Right lobe of liver (tissue), 6 donors: ENCODE measurements around the gene PRSS37. TPM values are rescaled to one million over a fixed set of nuclear protein-coding genes. Genes with fewer than 3 reads are reported as not detected.

ENCODE experiments used
- ATAC-seq, 4 donors: fragments of 200-7000 bp; cut with Tn5 transposase; one replicate each; pipeline ENCODE4 v1.9.1; 2020; ENCODE audit warnings: mild to moderate bottlenecking in 4 of 4, moderate library complexity in 4 of 4
- DNase-seq, 3 donors: peaks; one replicate each; pipeline ENCODE4 v3.0.0-alpha.2; 2020
- H3K27ac ChIP-seq, 3 donors: fragments of 200-600 bp; one replicate each; pipeline ENCODE4 v1.8.0; 2022
- H3K27me3 ChIP-seq, 2 donors: fragments of 200-600 bp; one replicate each; pipeline ENCODE4 v1.8.0; 2022
- H3K36me3 ChIP-seq, 4 donors: fragments of 200-600 bp; sonication (generic) in 1 of 4; one replicate each; pipeline versions ENCODE4 v1.5.1 to v1.8.0; 2017 to 2022; ENCODE audit warnings: control low read depth in 1 of 4
- H3K4me1 ChIP-seq, 4 donors: fragments of 200-600 bp; sonication (generic) in 1 of 4; one replicate each; pipeline versions ENCODE4 v1.5.1 to v1.8.0; 2017 to 2022; ENCODE audit warnings: control low read depth in 1 of 4
- H3K4me3 ChIP-seq, 3 donors: fragments of 200-600 bp; one replicate each; pipeline ENCODE4 v1.8.0; 2022
- H3K9me3 ChIP-seq, 4 donors: fragments of 200-600 bp; sonication (generic) in 1 of 4; one replicate each; pipeline versions ENCODE4 v1.5.1 to v1.8.0; 2017 to 2022; ENCODE audit warnings: control low read depth in 1 of 4
- POLR2A ChIP-seq: fragments of 450-650 bp; IDR thresholded peaks from one replicate; pipeline ENCODE4 v1.6.1; 2017; ENCODE audit warnings: antibody characterized with exemption, mild to moderate bottlenecking
- WGBS: methylation state at CpG from one replicate; pipeline ENCODE4 v1.1.6; 2018; ENCODE audit warnings: low coverage, low lambda C conversion rate; ENCODE audit not compliant: insufficient coverage; ENCODE audit errors: missing lambda C conversion rate; 5-methylcytosine and 5-hydroxymethylcytosine counted together
- intact Hi-C, 2 donors: fragments of 100-400 bp; cut with DNase I; formaldehyde crosslinking; loops; one replicate each; pipeline versions ENCODE4 v1.11.2 to v1.14.1; 2022
- total RNA-seq, 6 experiments: library from RNA; depleted of rRNA in 2 of 6; stranded (reverse); fragments of >200 nt in 2 of 6; fragmentation: NEBNext Ultra II Directional in 3 of 6; extraction: Animal tissue kit (Norgen Biotek cat#: 25700) in 3 of 6; gene quantifications; one replicate each; pipeline versions ENCODE4 v1.1.0 to v1.2.4, GENCODE V29; 2016 to 2023
- TF ChIP-seq, protein P1 (sequence below), 4 donors: fragments of 200-600 bp in 3 of 4; fragments of 450-650 bp in 1 of 4; IDR thresholded peaks; one replicate each; pipeline versions ENCODE4 v1.5.1 to v1.8.0; 2016 to 2022; ENCODE audit warnings: antibody characterized with exemption in 4 of 4, mild to moderate bottlenecking in 2 of 4
- donor health status: DM: no; HTN: yes; CAD: no.
- donor health status: DM: no; HTN: no; CAD: no.
- donor health status: DM: no; HTN: no; CAD: no.
- donor health status: DM: no; HTN: yes; CAD: no.
- donor health status: DM: no; HTN: yes; CAD: no.

PRSS37 gene
- total RNA-seq, 6 experiments from 2014 or later: not detected

DNA sequence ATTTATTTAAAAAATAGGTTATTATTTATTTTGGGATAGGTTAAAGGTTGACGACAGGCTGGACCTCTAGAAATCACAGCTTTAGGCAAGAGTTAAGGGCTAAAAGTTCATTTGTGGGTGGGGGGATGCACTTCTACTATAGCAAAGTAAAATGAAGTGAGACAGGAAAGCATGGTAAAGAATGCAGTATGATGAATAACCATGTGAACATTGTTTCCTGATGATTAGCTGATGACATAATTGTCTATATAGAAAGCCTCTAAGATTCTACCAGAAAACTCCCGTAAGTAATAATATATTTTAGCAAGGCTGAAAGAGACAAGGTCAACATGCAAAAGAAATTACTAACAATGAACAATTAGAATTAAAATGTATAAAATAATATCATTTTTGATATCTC, 25.7 kb upstream of the PRSS37 start:
- Histone ChIP-seq H3K4me1 (no peaks in the 10 kb centered on the region), H3K9me3 (no peaks in the 10 kb centered on the region), H3K27me3 (no peaks in the 10 kb centered on the region), H3K4me3 (no peak overlapping the region), H3K36me3 (no peaks in the 10 kb centered on the region), H3K27ac (no peak overlapping the region)
- DNase-seq: no peak
- no peak for ATAC-seq
- 53% methylated on average over 2 of the region's 2 CpGs for WGBS
- no peak for TF ChIP-seq POLR2A
- TF ChIP-seq, protein P1, sequence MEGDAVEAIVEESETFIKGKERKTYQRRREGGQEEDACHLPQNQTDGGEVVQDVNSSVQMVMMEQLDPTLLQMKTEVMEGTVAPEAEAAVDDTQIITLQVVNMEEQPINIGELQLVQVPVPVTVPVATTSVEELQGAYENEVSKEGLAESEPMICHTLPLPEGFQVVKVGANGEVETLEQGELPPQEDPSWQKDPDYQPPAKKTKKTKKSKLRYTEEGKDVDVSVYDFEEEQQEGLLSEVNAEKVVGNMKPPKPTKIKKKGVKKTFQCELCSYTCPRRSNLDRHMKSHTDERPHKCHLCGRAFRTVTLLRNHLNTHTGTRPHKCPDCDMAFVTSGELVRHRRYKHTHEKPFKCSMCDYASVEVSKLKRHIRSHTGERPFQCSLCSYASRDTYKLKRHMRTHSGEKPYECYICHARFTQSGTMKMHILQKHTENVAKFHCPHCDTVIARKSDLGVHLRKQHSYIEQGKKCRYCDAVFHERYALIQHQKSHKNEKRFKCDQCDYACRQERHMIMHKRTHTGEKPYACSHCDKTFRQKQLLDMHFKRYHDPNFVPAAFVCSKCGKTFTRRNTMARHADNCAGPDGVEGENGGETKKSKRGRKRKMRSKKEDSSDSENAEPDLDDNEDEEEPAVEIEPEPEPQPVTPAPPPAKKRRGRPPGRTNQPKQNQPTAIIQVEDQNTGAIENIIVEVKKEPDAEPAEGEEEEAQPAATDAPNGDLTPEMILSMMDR (IDR thresholded peaks at IDR 0.05): no peak
- intact Hi-C loops: no loop called here

DNA sequence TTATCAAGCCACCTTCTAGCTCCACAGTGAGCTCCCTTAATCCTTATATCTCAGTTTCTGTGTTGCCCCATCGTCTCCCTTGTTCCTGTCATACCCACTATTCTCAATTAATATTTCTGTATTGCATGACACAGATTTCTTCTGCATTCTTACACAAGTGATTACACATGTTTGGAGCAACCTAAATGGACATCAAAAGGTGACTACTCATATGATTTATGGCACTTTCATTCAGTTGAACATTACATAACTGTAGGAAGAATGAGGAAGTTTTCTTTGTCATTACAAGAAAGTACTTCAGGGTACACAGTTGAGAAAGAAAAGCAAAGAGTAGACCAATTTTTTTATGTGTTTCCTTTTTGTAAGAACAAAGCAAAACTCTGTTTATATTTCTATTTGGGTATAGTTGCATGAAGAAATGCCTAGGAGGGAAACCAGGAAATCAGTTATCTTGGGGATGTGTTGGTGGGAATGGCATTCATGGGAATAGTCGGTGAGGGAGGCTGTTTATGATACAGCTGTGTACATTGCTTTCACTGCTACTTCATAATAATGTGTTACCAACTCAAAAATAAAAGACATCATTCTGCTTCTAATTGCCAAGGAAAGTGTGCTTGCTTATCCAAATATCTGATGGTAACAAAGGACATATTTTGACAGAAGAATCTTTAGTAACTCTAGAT, 23.6 kb upstream of the PRSS37 start:
- no peaks in the 10 kb centered on the region for H3K9me3 ChIP-seq
- DNase-seq (no peak), ATAC-seq (no peak)
- no peaks in the 10 kb centered on the region for H3K4me1 ChIP-seq
- TF ChIP-seq, protein P1 (IDR thresholded peaks at IDR 0.05): no peak
- no peak for TF ChIP-seq POLR2A
- H3K4me3 ChIP-seq: no peak overlapping the region
- H3K27ac ChIP-seq: no peak overlapping the region
- H3K27me3 ChIP-seq: no peaks in the 10 kb centered on the region
- H3K36me3 ChIP-seq: no peaks in the 10 kb centered on the region
- WGBS: 46% methylated on average over 2 of the region's 2 CpGs
- intact Hi-C loops: no loop called here

DNA sequence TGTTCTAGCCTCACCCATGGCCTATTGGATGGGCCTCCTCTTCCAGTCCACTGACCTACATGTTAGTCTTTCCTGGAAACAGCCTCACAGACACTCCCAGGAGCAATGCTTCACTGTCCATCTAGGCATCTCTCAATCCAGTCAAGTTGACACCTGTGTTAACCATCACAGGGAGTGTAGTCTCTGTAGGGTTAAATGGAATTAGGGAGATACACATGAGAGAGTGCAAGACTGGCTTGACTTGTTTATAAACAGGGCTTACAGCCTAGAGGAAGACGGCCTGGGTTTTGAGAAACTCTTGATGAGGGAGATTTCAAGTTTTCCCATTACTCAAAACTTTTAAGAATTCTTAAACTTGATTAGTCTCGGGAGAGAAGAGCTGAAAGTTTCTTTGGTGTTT, 18.9 kb upstream of the PRSS37 start:
- no peak for ATAC-seq
- WGBS: 57% methylated on average over 2 of the region's 2 CpGs
- H3K4me1 ChIP-seq: no peaks in the 10 kb centered on the region

DNA sequence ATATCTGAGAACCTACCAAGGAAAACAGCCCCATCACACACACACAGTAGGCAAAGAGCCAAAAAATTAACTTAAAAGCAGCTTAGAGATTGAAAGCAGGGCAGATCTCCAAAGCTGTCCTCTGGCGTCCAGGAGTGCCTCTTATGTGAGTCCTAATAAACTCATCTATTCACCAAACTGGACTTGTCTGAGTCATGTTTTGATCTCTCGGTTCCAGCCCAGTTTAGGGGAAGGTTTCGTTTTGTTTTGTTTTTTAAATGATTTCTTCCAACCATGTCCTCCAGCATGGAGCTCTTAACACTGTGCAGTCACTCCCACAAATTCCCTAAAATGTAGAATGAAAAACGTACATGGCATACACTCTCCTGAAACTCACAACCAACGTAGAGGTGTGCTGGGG, 6.7 kb upstream of the PRSS37 start:
- no peaks in the 10 kb centered on the region for H3K4me1 ChIP-seq
- H3K9me3 ChIP-seq: no peaks in the 10 kb centered on the region
- no peak overlapping the region for H3K27ac ChIP-seq
- H3K4me3 ChIP-seq: no peak overlapping the region
- intact Hi-C loops: no loop called here
- no peaks in the 10 kb centered on the region for H3K27me3 ChIP-seq
- H3K36me3 ChIP-seq: no peaks in the 10 kb centered on the region
- TF ChIP-seq, protein P1 (IDR thresholded peaks at IDR 0.05): no peak
- TF ChIP-seq POLR2A: no peak
- DNase-seq (no peak), ATAC-seq (no peak)
- 50% methylated on average over 4 of the region's 5 CpGs for WGBS

More for the DNA sequence above, 18.9 kb upstream of the PRSS37 start:
- Histone ChIP-seq H3K27ac (no peak overlapping the region), H3K9me3 (no peaks in the 10 kb centered on the region), H3K36me3 (no peaks in the 10 kb centered on the region), H3K4me3 (no peak overlapping the region), H3K27me3 (no peaks in the 10 kb centered on the region)
- intact Hi-C loops: no loop called here
- TF ChIP-seq, protein P1 (IDR thresholded peaks at IDR 0.05): no peak
- DNase-seq: no peak

DNA sequence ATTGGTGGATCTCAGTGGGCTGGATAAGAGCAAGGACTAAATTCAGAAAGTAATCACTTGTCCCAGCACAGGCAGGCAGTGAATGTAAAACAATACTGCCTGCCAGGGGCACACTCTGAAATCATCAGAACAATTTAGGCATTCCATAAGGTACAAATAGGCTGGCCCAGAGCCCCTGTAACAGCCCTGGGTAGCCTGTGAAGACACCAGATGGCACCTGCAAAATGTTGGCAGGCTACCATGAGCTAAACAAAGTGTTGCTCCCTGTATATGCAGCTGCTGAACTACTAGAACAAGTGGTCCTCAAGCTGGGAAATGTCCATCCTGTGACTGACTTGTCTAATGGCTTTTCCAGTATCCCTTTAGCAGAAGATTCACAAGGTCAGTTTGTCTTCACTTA, 3.0 kb upstream of the PRSS37 start:
- Histone ChIP-seq H3K4me1 (no peaks in the 10 kb centered on the region), H3K9me3 (no peaks in the 10 kb centered on the region), H3K27me3 (no peaks in the 10 kb centered on the region), H3K27ac (no peak overlapping the region), H3K36me3 (no peaks in the 10 kb centered on the region), H3K4me3 (no peak overlapping the region)
- DNase-seq (no peak), ATAC-seq (no peak)
- TF ChIP-seq POLR2A: no peak
- TF ChIP-seq, protein P1 (IDR thresholded peaks at IDR 0.05): no peak
- intact Hi-C loops: no loop called here
